Uterus (tissue), 4 donors: ENCODE results near the gene SLC25A38. TPM values are rescaled to one million over a fixed set of nuclear protein-coding genes. Genes with fewer than 3 reads are reported as not detected.
"Not testable (repeated sequence)": the region's sequence is repeated elsewhere in the genome, so short reads cannot be mapped to it uniquely, and the experiment has no call there.

Experiments used
- DNase-seq, 2 donors: peaks; one replicate each; pipeline ENCODE4 v3.0.0-alpha.2; 2019 to 2020
- H3K27ac ChIP-seq, 2 donors: fragments of 200-600 bp; sonication (generic); 1 replicate in 1 of 2; 2 replicates in 1 of 2; pipeline ENCODE4 v1.5.1; 2016 to 2018
- H3K27me3 ChIP-seq, 2 donors: fragments of 200-600 bp; sonication (generic); one replicate each; pipeline ENCODE4 v1.5.1; 2018 to 2019; ENCODE audit warnings: control low read depth in 1 of 2
- H3K36me3 ChIP-seq, 2 donors: fragments of 200-600 bp; sonication (generic); one replicate each; pipeline ENCODE4 v1.5.1; 2019; ENCODE audit warnings: control low read depth in 1 of 2
- H3K4me1 ChIP-seq, 2 donors: fragments of 200-600 bp; sonication (generic); one replicate each; pipeline ENCODE4 v1.5.1; 2018 to 2019; ENCODE audit warnings: control low read depth in 1 of 2
- H3K4me3 ChIP-seq, 2 donors: fragments of 200-600 bp; sonication (generic); 1 replicate in 1 of 2; 2 replicates in 1 of 2; pipeline ENCODE4 v1.5.1; 2018 to 2019; ENCODE audit warnings: mild to moderate bottlenecking in 1 of 2
- H3K9me3 ChIP-seq, 2 donors: fragments of 200-600 bp; sonication (generic); one replicate each; pipeline ENCODE4 v1.5.1; 2019; ENCODE audit warnings: control low read depth in 1 of 2
- POLR2A ChIP-seq, 2 donors: fragments of 450-650 bp; IDR thresholded peaks; one replicate each; pipeline ENCODE4 v1.6.1; 2016; ENCODE audit warnings: antibody characterized with exemption in 2 of 2, mild to moderate bottlenecking in 1 of 2, moderate library complexity in 1 of 2
- intact Hi-C: fragments of 100-400 bp; cut with DNase I; formaldehyde crosslinking; loops from one replicate; pipeline ENCODE4 v1.15.1; 2023; ENCODE audit warnings: low total_unique reads
- total RNA-seq, 4 donors: library from RNA; depleted of rRNA in 3 of 4; stranded (reverse); fragments of >200 nt in 3 of 4; gene quantifications; one replicate each; pipeline versions ENCODE4 v1.1.0 to v1.2.4, GENCODE V29; 2014 to 2023
- TF ChIP-seq, protein P1 (sequence below), 4 experiments: fragments of 200-600 bp in 2 of 4; fragments of 450-650 bp in 2 of 4; sonication (generic) in 2 of 4; IDR thresholded peaks; one replicate each; pipeline ENCODE4 v1.5.1; 2016 to 2019; ENCODE audit warnings: antibody characterized with exemption in 4 of 4, mild to moderate bottlenecking in 2 of 4, moderate library complexity in 1 of 4
- donor health status: DM: yes; HTN: yes; CAD: no.

Gene SLC25A38
- total RNA-seq, 4 donors from 2014 or later, result 22.6 to 30.3 (median 26.7) TPM

DNA sequence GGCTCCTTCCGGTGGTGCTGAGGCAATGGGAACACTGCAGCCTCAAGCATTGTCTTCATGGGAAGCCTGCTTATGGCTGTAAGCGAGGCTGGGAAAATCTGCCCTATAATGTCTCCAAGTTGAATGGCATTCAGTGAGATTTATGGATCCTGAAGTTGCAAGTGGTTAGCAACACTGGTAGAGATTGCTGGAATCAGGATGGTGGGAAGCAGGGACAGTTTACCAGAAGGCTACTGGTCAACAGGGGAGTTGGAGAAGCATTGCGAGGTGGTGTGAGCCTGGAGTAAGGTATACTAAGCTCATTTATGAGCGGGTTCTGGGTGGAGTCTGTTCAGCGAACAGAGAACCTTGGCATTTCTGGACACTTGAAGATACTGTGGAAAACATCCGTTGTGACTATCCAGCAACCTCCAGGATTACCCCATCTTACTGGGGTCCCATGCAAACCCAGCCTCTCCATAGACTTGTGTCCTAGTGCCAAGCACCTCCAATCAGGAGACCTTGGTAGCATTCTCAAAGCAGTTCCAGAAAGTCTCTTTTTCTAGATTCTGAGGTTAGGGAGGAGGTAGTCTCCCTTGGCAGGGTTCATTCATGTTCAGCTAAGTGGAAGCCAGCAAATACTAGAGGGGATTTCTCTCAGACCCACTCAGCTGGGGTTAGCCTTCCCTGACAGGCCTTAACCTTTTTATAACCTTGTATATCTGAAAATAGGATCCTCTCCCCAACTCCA, 30.7 kb downstream of the SLC25A38 start:
- Histone ChIP-seq H3K4me3 (no peak overlapping the region), H3K36me3 (no peaks in the 10 kb centered on the region), H3K27me3 (no peaks in the 10 kb centered on the region), H3K4me1 (no peaks in the 10 kb centered on the region), H3K9me3 (no peaks in the 10 kb centered on the region), H3K27ac (no peak overlapping the region)
- no peak for DNase-seq
- intact Hi-C loops, result no loop called here
- TF ChIP-seq, protein P1, sequence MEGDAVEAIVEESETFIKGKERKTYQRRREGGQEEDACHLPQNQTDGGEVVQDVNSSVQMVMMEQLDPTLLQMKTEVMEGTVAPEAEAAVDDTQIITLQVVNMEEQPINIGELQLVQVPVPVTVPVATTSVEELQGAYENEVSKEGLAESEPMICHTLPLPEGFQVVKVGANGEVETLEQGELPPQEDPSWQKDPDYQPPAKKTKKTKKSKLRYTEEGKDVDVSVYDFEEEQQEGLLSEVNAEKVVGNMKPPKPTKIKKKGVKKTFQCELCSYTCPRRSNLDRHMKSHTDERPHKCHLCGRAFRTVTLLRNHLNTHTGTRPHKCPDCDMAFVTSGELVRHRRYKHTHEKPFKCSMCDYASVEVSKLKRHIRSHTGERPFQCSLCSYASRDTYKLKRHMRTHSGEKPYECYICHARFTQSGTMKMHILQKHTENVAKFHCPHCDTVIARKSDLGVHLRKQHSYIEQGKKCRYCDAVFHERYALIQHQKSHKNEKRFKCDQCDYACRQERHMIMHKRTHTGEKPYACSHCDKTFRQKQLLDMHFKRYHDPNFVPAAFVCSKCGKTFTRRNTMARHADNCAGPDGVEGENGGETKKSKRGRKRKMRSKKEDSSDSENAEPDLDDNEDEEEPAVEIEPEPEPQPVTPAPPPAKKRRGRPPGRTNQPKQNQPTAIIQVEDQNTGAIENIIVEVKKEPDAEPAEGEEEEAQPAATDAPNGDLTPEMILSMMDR (IDR thresholded peaks at IDR 0.05), result no peak
- TF ChIP-seq POLR2A (IDR thresholded peaks at IDR 0.05), result no peak

GRCh38 chr3:39414421-39414907, 31.3 kb downstream of the SLC25A38 start:
- intact Hi-C loops, result no loop called here
- no peaks in the 10 kb centered on the region for H3K36me3 ChIP-seq
- no peaks in the 10 kb centered on the region for H3K27me3 ChIP-seq
- no peak overlapping the region for H3K27ac ChIP-seq
- H3K9me3 ChIP-seq, result no peaks in the 10 kb centered on the region
- no peaks in the 10 kb centered on the region for H3K4me1 ChIP-seq
- H3K4me3 ChIP-seq, result no peak overlapping the region
- DNase-seq, result no peak
- TF ChIP-seq, protein P1 (IDR thresholded peaks at IDR 0.05), result no peak
- TF ChIP-seq POLR2A (IDR thresholded peaks at IDR 0.05), result no peak

DNA sequence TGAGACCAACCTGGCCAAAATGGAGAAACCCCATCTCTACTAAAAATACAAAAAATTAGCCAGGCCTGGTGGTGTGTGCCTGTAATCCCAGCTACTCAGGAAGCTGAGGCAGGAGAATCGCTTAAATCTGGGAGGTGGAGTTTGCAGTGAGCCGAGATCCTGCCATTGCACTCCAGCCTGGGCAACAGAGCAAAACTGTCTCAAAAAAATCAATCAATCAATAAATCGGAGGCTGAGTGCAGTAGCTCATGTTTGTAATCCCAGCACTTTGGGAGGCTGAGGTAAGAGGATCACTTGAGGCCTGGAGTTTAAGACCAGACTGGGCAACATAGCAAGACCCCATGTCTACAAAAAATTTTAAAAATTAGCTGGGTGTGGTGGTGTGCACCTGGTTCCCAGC, 32.1 kb downstream of the SLC25A38 start:
- intact Hi-C loops, H3K9me3 ChIP-seq, DNase-seq, H3K4me1 ChIP-seq, H3K4me3 ChIP-seq, H3K36me3 ChIP-seq, H3K27me3 ChIP-seq, H3K27ac ChIP-seq: not testable (repeated sequence)

- Histone ChIP-seq H3K27me3 (no peaks in the 10 kb centered on the region), H3K36me3 (no peaks in the 10 kb centered on the region), H3K4me1 (no peaks in the 10 kb centered on the region), H3K9me3 (no peaks in the 10 kb centered on the region), H3K27ac (no peak overlapping the region), H3K4me3 (no peak overlapping the region)
- intact Hi-C loops, result no loop called here
- TF ChIP-seq POLR2A (IDR thresholded peaks at IDR 0.05), result no peak
- TF ChIP-seq, protein P1 (IDR thresholded peaks at IDR 0.05), result no peak
- no peak for DNase-seq
These were observed 32.8 kb downstream of the SLC25A38 start for GRCh38 chr3:39415983-39416382.

GRCh38 chr3:39416998-39417397, 33.8 kb downstream of the SLC25A38 start:
- H3K27me3 ChIP-seq, H3K9me3 ChIP-seq, H3K36me3 ChIP-seq, intact Hi-C loops, DNase-seq, H3K27ac ChIP-seq, H3K4me1 ChIP-seq, H3K4me3 ChIP-seq: not testable (repeated sequence)

DNA sequence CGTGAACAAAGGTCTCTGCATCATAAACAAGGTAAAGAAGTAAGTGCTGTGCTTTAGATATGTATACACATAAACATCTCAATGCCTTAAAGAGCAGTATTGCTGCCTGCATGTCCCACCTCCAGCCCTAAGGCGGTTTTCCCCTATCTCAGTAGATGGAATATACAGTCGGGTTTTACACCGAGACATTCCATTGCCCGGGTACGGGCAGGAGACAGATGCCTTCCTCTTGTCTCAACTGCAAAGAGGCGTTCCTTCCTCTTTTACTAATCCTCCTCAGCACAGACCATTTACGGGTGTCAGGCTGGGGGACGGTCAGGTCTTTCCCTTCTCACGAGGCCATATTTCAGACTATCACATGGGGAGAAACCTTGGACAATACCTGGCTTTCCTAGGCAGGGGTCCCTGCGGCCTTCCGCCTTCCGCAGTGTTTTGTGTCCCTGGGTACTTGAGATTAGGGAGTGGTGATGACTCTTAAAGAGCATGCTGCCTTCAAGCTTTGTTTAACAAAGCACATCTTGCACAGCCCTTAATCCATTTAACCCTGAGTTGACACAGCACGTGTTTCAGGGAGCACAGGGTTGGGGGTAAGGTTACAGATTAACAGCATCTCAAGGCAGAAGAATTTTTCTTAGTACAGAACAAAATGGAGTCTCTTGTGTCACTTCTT, 35.5 kb downstream of the SLC25A38 start:
- intact Hi-C loops, H3K4me3 ChIP-seq, H3K4me1 ChIP-seq, H3K36me3 ChIP-seq, H3K27me3 ChIP-seq, DNase-seq, H3K9me3 ChIP-seq, H3K27ac ChIP-seq: not testable (repeated sequence)
